SK-N-MC (cell line): Measurements from ENCODE around the gene KBTBD8.

Experiments used
- EZH2 ChIP-seq: fragments of 200-600 bp; sonication (generic); IDR thresholded peaks from one replicate; pipeline ENCODE4 v1.6.1; 2017; ENCODE audit warnings: antibody characterized with exemption
- POLR2AphosphoS5 ChIP-seq: IDR thresholded peaks from 2 replicates; pipeline ENCODE4 v1.6.1; 2012; ENCODE audit warnings: mild to moderate bottlenecking, low read depth, low read length, borderline replicate concordance

GRCh38 chr3:67000009-67000408, 1.9 kb downstream of the KBTBD8 start:
- TF ChIP-seq POLR2AphosphoS5 (no peak), EZH2 (no peak)
